Vagina (tissue), 2 donors: ENCODE data around the gene ABAT.

Source experiments
- POLR2A ChIP-seq, 2 donors: fragments of 450-650 bp; IDR thresholded peaks; one replicate each; pipeline ENCODE4 v1.6.1; 2017; ENCODE audit warnings: antibody characterized with exemption in 2 of 2, mild to moderate bottlenecking in 2 of 2, moderate library complexity in 2 of 2
- TF ChIP-seq, protein P1 (sequence below), 3 experiments: fragments of 450-650 bp in 2 of 3; fragments of 200-600 bp in 1 of 3; sonication (generic) in 1 of 3; IDR thresholded peaks; one replicate each; pipeline ENCODE4 v1.5.1; 2017 to 2019; ENCODE audit warnings: antibody characterized with exemption in 3 of 3, mild to moderate bottlenecking in 2 of 3, moderate library complexity in 2 of 3

DNA sequence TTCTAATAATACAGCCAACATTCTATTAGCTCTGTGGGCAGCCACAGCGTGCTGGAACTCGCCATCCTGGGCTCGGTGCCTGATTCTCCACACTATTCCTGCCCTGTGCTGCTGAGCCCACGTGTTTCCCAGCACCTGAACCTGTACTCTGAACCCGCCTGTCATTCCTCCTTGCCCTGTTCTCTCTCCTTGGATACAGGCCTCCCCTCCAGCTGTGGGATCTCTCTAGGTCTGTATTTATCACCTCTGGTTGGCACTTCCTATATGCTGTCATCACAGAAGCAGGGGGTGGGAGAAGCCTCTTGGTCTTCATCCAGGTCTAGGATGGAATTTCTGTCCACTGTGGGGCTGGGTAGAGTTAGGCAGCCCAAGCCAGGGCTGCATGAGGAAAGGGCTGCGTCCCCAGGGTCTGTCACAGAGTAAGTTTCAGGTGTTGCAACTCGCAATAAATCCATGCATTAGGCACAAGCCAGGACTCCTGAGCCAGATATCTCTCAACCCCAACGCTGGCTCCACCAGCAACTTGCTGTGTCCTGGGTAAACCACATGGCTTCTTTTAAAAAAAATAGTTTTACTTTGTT, 56.0 kb downstream of the ABAT start:
- TF ChIP-seq, protein P1, sequence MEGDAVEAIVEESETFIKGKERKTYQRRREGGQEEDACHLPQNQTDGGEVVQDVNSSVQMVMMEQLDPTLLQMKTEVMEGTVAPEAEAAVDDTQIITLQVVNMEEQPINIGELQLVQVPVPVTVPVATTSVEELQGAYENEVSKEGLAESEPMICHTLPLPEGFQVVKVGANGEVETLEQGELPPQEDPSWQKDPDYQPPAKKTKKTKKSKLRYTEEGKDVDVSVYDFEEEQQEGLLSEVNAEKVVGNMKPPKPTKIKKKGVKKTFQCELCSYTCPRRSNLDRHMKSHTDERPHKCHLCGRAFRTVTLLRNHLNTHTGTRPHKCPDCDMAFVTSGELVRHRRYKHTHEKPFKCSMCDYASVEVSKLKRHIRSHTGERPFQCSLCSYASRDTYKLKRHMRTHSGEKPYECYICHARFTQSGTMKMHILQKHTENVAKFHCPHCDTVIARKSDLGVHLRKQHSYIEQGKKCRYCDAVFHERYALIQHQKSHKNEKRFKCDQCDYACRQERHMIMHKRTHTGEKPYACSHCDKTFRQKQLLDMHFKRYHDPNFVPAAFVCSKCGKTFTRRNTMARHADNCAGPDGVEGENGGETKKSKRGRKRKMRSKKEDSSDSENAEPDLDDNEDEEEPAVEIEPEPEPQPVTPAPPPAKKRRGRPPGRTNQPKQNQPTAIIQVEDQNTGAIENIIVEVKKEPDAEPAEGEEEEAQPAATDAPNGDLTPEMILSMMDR (IDR thresholded peaks at IDR 0.05): no peak
- no peak for TF ChIP-seq POLR2A (IDR thresholded peaks at IDR 0.05)
